Endothelial cell of umbilical vein (primary cell): ENCODE results near the gene TRIM10. TPM values are rescaled to one million over a fixed set of nuclear protein-coding genes. Genes with fewer than 3 reads are reported as not detected.

Experiments
- BruUV-seq: library from RNA; stranded (reverse); fragments of 400-500 nt; replicated peaks from 2 replicates; lab custom pipeline; 2021; lab: Mats Ljungman, UMichigan
- CTCF ChIA-PET: fragments of 300-600, 350-600 bp; sonication (Branson Sonifier 250); formaldehyde crosslinking; loops from one replicate; lab custom pipeline; 2021; ENCODE audit warnings: antibody characterized with exemption, inconsistent platforms; lab: Charles Lee
- POLR2A ChIA-PET: fragments of 300-600, 350-600 bp; sonication (Branson Sonifier 250); formaldehyde crosslinking; loops from one replicate; lab custom pipeline; 2021; ENCODE audit warnings: antibody characterized with exemption, inconsistent platforms; lab: Charles Lee
- DNase-seq: peaks from one replicate; pipeline ENCODE4 v3.0.0-alpha.2; 2011; ENCODE audit warnings: low read depth, low spot score
- FAIRE-seq: peaks from 2 replicates; lab custom pipeline; 2011; peaks lifted over from hg19 to GRCh38; lab: Jason Lieb, UNC
- H2AFZ ChIP-seq: 2 replicates; pipeline ENCODE4 v1.6.0; 2012; ENCODE audit warnings: low read depth, low read length, control low read depth, inconsistent platforms
- H3K27ac ChIP-seq: 2 replicates; pipeline ENCODE4 v1.5.1; 2011; ENCODE audit warnings: low read depth, mild to moderate bottlenecking, control low read depth, low read length, moderate library complexity; ENCODE audit not compliant: insufficient read depth
- H3K27me3 ChIP-seq, 2 experiments: 2 replicates each; pipeline versions ENCODE4 v1.6.0 to v1.6.1; 2011; ENCODE audit warnings: low read length in 2 of 2, mixed read lengths in 1 of 2; ENCODE audit not compliant: control insufficient read depth in 2 of 2, insufficient read depth in 2 of 2
- H3K36me3 ChIP-seq, 2 experiments: 2 replicates in 1 of 2; 3 replicates in 1 of 2; pipeline ENCODE4 v1.5.1; 2011; ENCODE audit warnings: low read length in 2 of 2, mild to moderate bottlenecking in 1 of 2, moderate library complexity in 1 of 2; ENCODE audit not compliant: control insufficient read depth in 2 of 2, insufficient read depth in 2 of 2; ENCODE audit errors: extremely low read depth in 1 of 2
- H3K4me1 ChIP-seq: 3 replicates; pipeline ENCODE4 v1.5.1; 2011; ENCODE audit warnings: mild to moderate bottlenecking, low read length; ENCODE audit not compliant: control insufficient read depth, insufficient read depth; ENCODE audit errors: extremely low read depth
- H3K4me2 ChIP-seq: 2 replicates; pipeline ENCODE4 v1.6.1; 2011; ENCODE audit warnings: low read length, control low read depth, mixed read lengths; ENCODE audit not compliant: insufficient read depth
- H3K4me3 ChIP-seq, 3 experiments: fragments of 200-600 bp in 1 of 3; sonication (generic), shearing (Covaris generic) in 1 of 3; replicated peaks in 1 of 3; 2 replicates each; pipeline ENCODE4 v1.5.1; 2011 to 2016; ENCODE audit warnings: control low read depth in 3 of 3, low read length in 3 of 3, mild to moderate bottlenecking in 2 of 3, inconsistent platforms in 1 of 3, low read depth in 1 of 3, moderate library complexity in 1 of 3; ENCODE audit not compliant: insufficient read depth in 1 of 3
- H3K79me2 ChIP-seq: 2 replicates; pipeline ENCODE4 v1.6.0; 2012; ENCODE audit warnings: low read length, inconsistent platforms; ENCODE audit not compliant: control insufficient read depth, insufficient read depth
- H3K9ac ChIP-seq: replicated peaks from 2 replicates; pipeline ENCODE3; 2011; ENCODE audit warnings: low read length, control low read depth; ENCODE audit not compliant: insufficient read depth; ENCODE audit errors: extremely low read depth
- H3K9me1 ChIP-seq: replicated peaks from 3 replicates; pipeline ENCODE4 v1.6.0; 2011; ENCODE audit warnings: mild to moderate bottlenecking, low read length; ENCODE audit not compliant: control insufficient read depth, insufficient read depth; ENCODE audit errors: extremely low read depth
- H3K9me3 ChIP-seq: replicated peaks from 2 replicates; pipeline ENCODE4 v1.5.1; 2012; ENCODE audit warnings: low read length, inconsistent platforms; ENCODE audit not compliant: control insufficient read depth, insufficient read depth
- H4K20me1 ChIP-seq: replicated peaks from 2 replicates; pipeline ENCODE3; 2011; ENCODE audit warnings: mild to moderate bottlenecking, low read length; ENCODE audit not compliant: control insufficient read depth, insufficient read depth; ENCODE audit errors: extremely low read depth
- CTCF ChIP-seq, 2 donors: IDR thresholded peaks; 1 replicate in 1 of 2; 2 replicates in 1 of 2; pipeline ENCODE4 v1.5.1; 2011; ENCODE audit warnings: low read length in 2 of 2, mild to moderate bottlenecking in 2 of 2, moderate library complexity in 2 of 2, control low read depth in 1 of 2, inconsistent platforms in 1 of 2, low read depth in 1 of 2; ENCODE audit not compliant: insufficient read depth in 1 of 2; ENCODE audit errors: extremely low read depth in 1 of 2
- EZH2 ChIP-seq: IDR thresholded peaks from 2 replicates; pipeline ENCODE4 v1.6.1; 2012; ENCODE audit warnings: borderline replicate concordance, low read depth, mild to moderate bottlenecking, moderate library complexity, low read length, inconsistent platforms; ENCODE audit not compliant: severe bottlenecking
- FOS ChIP-seq: IDR thresholded peaks from 2 replicates; pipeline ENCODE4 v1.6.1; 2011; ENCODE audit warnings: mild to moderate bottlenecking, low read length, moderate library complexity, borderline replicate concordance; ENCODE audit not compliant: insufficient read depth
- GATA2 ChIP-seq: IDR thresholded peaks from 2 replicates; pipeline ENCODE4 v1.7.0; 2011; ENCODE audit warnings: low read depth, mild to moderate bottlenecking, moderate library complexity, mixed read lengths, low read length; ENCODE audit not compliant: insufficient read length, insufficient read depth
- JUN ChIP-seq: IDR thresholded peaks from 2 replicates; pipeline ENCODE4 v1.6.1; 2011; ENCODE audit warnings: borderline replicate concordance, low read depth; ENCODE audit not compliant: insufficient read length, insufficient read depth
- MAX ChIP-seq: IDR thresholded peaks from 2 replicates; pipeline ENCODE4 v1.6.1; 2011; ENCODE audit not compliant: insufficient read depth, insufficient read length
- MYC ChIP-seq: IDR thresholded peaks from one replicate; pipeline ENCODE4 v1.6.1; 2011; ENCODE audit warnings: mild to moderate bottlenecking, low read depth, low read length
- POLR2A ChIP-seq: IDR thresholded peaks from 2 replicates; pipeline ENCODE4 v1.6.1; 2012; ENCODE audit warnings: low read depth, mild to moderate bottlenecking, control low read depth, low read length
- POLR2AphosphoS5 ChIP-seq: IDR thresholded peaks from 2 replicates; pipeline ENCODE4 v1.6.1; 2012; ENCODE audit warnings: low read depth, mild to moderate bottlenecking, control low read depth, low read length, moderate library complexity; ENCODE audit not compliant: insufficient read depth
- dilution Hi-C: fragments of 300-500 bp; cut with MboI; formaldehyde crosslinking; loops from one replicate; pipeline ENCODE4 v1.15.0; 2019; ENCODE audit warnings: low sequenced_read_pairs; ENCODE audit not compliant: extremely low pct_ligation_motif_present
- intact Hi-C: fragments of 100-400 bp; cut with micrococcal nuclease; formaldehyde crosslinking; loops from one replicate; pipeline ENCODE4 v1.10.0; 2022
- polyA plus RNA-seq, 4 experiments: library from polyadenylated mRNA; depleted of rRNA in 3 of 4; stranded (reverse) in 3 of 4; unstranded in 1 of 4; fragments of >200 nt; gene quantifications; 2 replicates each; pipeline versions ENCODE4 v1.2.1 to v1.2.3, GENCODE V29; 2011 to 2012; ENCODE audit warnings: missing spikeins in 1 of 4
- total RNA-seq: library from RNA; stranded (reverse); gene quantifications from 2 replicates; pipeline ENCODE4 v1.2.3, GENCODE V29; 2021

TRIM10 gene
- total and polyA plus RNA-seq, 2 donors (not counting 3 experiments of a cell fraction or from before 2014, with no cell fraction given), result not detected

DNA sequence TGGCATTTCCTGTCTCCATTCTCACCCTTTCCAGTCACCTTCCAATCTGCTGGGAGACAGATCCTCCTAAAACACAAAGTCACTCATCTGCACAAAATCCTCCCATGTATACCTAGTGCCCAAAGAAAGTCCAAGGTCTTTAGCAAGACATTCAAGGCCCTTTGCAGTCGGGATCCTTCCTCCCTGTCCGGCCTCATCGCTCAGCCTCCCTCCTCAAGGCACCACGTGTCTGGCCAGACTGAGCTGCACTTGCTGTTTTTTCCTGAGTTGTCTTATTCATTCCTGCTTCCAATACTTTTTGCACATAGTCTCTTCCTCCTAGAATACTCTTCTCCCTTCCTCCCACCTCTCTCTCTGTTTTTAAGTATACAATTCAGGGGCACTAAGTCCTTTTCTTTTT lies 3.7 kb upstream of the TRIM10 start:
- CTCF ChIA-PET, result no interaction called here
- TF ChIP-seq JUN (no peak), MAX (no peak), FOS (no peak), MYC (no peak), POLR2A (no peak), POLR2AphosphoS5 (no peak), CTCF (IDR thresholded peaks at IDR 0.05; ENCODE audit: extremely low read depth in 1 of 2, insufficient read depth in 1 of 2, low read depth in 1 of 2, low read length in 2 of 2) (no peak), GATA2 (no peak), EZH2 (no peak)
- Histone ChIP-seq H3K27ac (no peak overlapping the region), H3K9me3 (no peaks in the 10 kb centered on the region), H3K4me3 (no peak overlapping the region), H3K27me3 (peaks cover 23 to 30% of the 10 kb centered on the region in 2 experiments), H4K20me1 (no peaks in the 10 kb centered on the region), H2AFZ (no peak overlapping the region), H3K4me1 (no peaks in the 10 kb centered on the region), H3K79me2 (no peaks in the 10 kb centered on the region), H3K9me1 (no peaks in the 10 kb centered on the region), H3K4me2 (no peak overlapping the region), H3K9ac (no peak overlapping the region), H3K36me3 (no peaks in the 10 kb centered on the region)
- BruUV-seq, result no TSS peak
- intact Hi-C loops, result no loop called here
- no peak for DNase-seq
- dilution Hi-C loops, result no loop called here
- POLR2A ChIA-PET, result no interaction called here
- FAIRE-seq, result no peak
